GM12878 (cell line): ENCODE measurements around the gene GNAQ. TPM values are rescaled to one million over a fixed set of nuclear protein-coding genes. Genes with fewer than 3 reads are reported as not detected.

ENCODE experiments used
- ATAC-seq: fragments of 200-7000 bp; cut with Tn5 transposase; 3 replicates; pipeline ENCODE4 v1.9.1; 2020; ENCODE audit warnings: mild to moderate bottlenecking, moderate library complexity
- BruUV-seq: library from RNA; stranded (reverse); fragments of 400-500 nt; replicated peaks from 2 replicates; lab custom pipeline; 2021; lab: Mats Ljungman, UMichigan
- CTCF ChIA-PET: fragments of 300-600 bp; sonication (Branson Sonifier 250); formaldehyde crosslinking; extraction: SDS; loops from one replicate; lab custom pipeline; 2021; ENCODE audit warnings: inconsistent platforms; lab: Yijun Ruan, JAX
- POLR2A ChIA-PET: fragments of 350-600 bp; formaldehyde crosslinking; extraction: SDS; loops from one replicate; lab custom pipeline; 2021; ENCODE audit warnings: inconsistent platforms; lab: Charles Lee
- RAD21 ChIA-PET: fragments of 300-600 bp; sonication (Branson Sonifier 250); formaldehyde crosslinking; loops from one replicate; lab custom pipeline; 2023; ENCODE audit warnings: antibody characterized with exemption; ENCODE audit not compliant: unreplicated experiment; lab: Charles Lee
- SMC1A ChIA-PET: fragments of 300-600 bp; sonication (Branson Sonifier 250); formaldehyde crosslinking; loops from one replicate; lab custom pipeline; 2023; ENCODE audit not compliant: unreplicated experiment, uncharacterized antibody; lab: Charles Lee
- DNase-seq: peaks from one replicate; pipeline ENCODE4 v3.0.0-alpha.2; 2011; ENCODE audit warnings: low read depth, low spot score
- FAIRE-seq: peaks from 3 replicates; lab custom pipeline; 2011; peaks lifted over from hg19 to GRCh38; lab: Jason Lieb, UNC
- H2AFZ ChIP-seq: 2 replicates; pipeline ENCODE4 v1.6.0; 2011; ENCODE audit warnings: low read depth, low read length, control low read depth; ENCODE audit not compliant: control insufficient read depth
- H3K27ac ChIP-seq: 2 replicates; pipeline ENCODE4 v1.5.1; 2011; ENCODE audit warnings: control low read depth; ENCODE audit not compliant: control insufficient read depth, insufficient read depth
- H3K27me3 ChIP-seq, 2 experiments: replicated peaks in 1 of 2; 2 replicates each; pipeline versions ENCODE4 v1.6.0 to v1.6.1; 2011; ENCODE audit warnings: low read length in 1 of 2; ENCODE audit not compliant: control insufficient read depth in 2 of 2, insufficient read depth in 2 of 2
- H3K36me3 ChIP-seq, 2 experiments: 2 replicates each; pipeline ENCODE4 v1.5.1; 2011; ENCODE audit warnings: low read length in 1 of 2; ENCODE audit not compliant: control insufficient read depth in 2 of 2, insufficient read depth in 2 of 2
- H3K4me1 ChIP-seq: 2 replicates; pipeline ENCODE4 v1.6.1; 2011; ENCODE audit warnings: mild to moderate bottlenecking, low read length, moderate library complexity, mixed read lengths; ENCODE audit not compliant: control insufficient read depth, insufficient read depth
- H3K4me2 ChIP-seq: 2 replicates; pipeline ENCODE4 v1.6.0; 2011; ENCODE audit warnings: control low read depth; ENCODE audit not compliant: control insufficient read depth, insufficient read depth
- H3K4me3 ChIP-seq: fragments of 200-600 bp; sonication (generic); 2 replicates; pipeline ENCODE4 v1.5.1; 2016
- H3K79me2 ChIP-seq: 2 replicates; pipeline ENCODE4 v1.6.0; 2011; ENCODE audit warnings: low read length; ENCODE audit not compliant: control insufficient read depth, insufficient read depth
- H3K9ac ChIP-seq: 2 replicates; pipeline ENCODE4 v1.8.0; 2011; ENCODE audit warnings: low read length, control low read depth, mixed read lengths; ENCODE audit not compliant: control insufficient read depth, insufficient read depth
- H3K9me3 ChIP-seq: replicated peaks from 3 replicates; pipeline ENCODE4 v1.5.1; 2011; ENCODE audit warnings: mild to moderate bottlenecking, low read length; ENCODE audit not compliant: control insufficient read depth, insufficient read depth
- H4K20me1 ChIP-seq: 2 replicates; pipeline ENCODE4 v1.6.0; 2011; ENCODE audit not compliant: control insufficient read depth, insufficient read depth
- CREB1 ChIP-seq: IDR thresholded peaks from 2 replicates; pipeline ENCODE4 v1.6.1; 2012; ENCODE audit warnings: low read depth, mild to moderate bottlenecking, inconsistent platforms
- CREM ChIP-seq: IDR thresholded peaks from 2 replicates; pipeline ENCODE4 v1.6.1; 2014; ENCODE audit warnings: antibody characterized with exemption, low read depth
- JUNB ChIP-seq: IDR thresholded peaks from 2 replicates; pipeline ENCODE4 v1.6.1; 2016; ENCODE audit warnings: antibody characterized with exemption, mild to moderate bottlenecking
- KDM1A ChIP-seq: fragments of 200-600 bp; sonication (generic); IDR thresholded peaks from 2 replicates; pipeline ENCODE4 v1.6.1; 2016; ENCODE audit warnings: borderline replicate concordance
- MEF2B ChIP-seq: fragments of 450-650 bp; IDR thresholded peaks from 2 replicates; pipeline ENCODE4 v1.6.1; 2018; ENCODE audit warnings: mild to moderate bottlenecking, moderate library complexity; ENCODE audit not compliant: partially characterized antibody, poor library complexity, severe bottlenecking
- PAX5 ChIP-seq: IDR thresholded peaks from 2 replicates; pipeline ENCODE4 v1.6.1; 2011; ENCODE audit warnings: low read depth, low read length, borderline replicate concordance
- WRNIP1 ChIP-seq: IDR thresholded peaks from 2 replicates; pipeline ENCODE4 v1.6.1; 2011; ENCODE audit warnings: low read depth, low read length, improper control_type of control experiment, borderline replicate concordance
- ZNF207 ChIP-seq: fragments of 450-650 bp; IDR thresholded peaks from 2 replicates; pipeline ENCODE4 v1.6.1; 2014; ENCODE audit warnings: antibody characterized with exemption, mild to moderate bottlenecking, borderline replicate concordance
- WGBS: methylation state at CpG from one replicate; pipeline ENCODE4 v1.1.6; 2016; ENCODE audit warnings: low lambda C conversion rate; ENCODE audit not compliant: insufficient replicate concordance, insufficient coverage; ENCODE audit errors: missing lambda C conversion rate; 5-methylcytosine and 5-hydroxymethylcytosine counted together
- in situ Hi-C: fragments of 300-500 bp; cut with MboI; formaldehyde crosslinking; loops from 9 replicates; pipeline ENCODE4 v1.14.3; 2018; ENCODE audit warnings: mixed read lengths
- intact Hi-C: fragments of 100-400 bp; cut with micrococcal nuclease; formaldehyde crosslinking; loops from one replicate; pipeline ENCODE4 v1.14.2; 2022; ENCODE audit not compliant: unreplicated experiment
- polyA plus RNA-seq, 11 experiments: library from polyadenylated mRNA; depleted of rRNA in 4 of 11; unstranded in 6 of 11; stranded (reverse) in 5 of 11; fragments of >200 nt; fragmentation: Nextera tagmentation in 4 of 11; fragmentation: Illumina TruSeq in 1 of 11; extraction: Ambion mirVana in 4 of 11; extraction: Trizol in 1 of 11; gene quantifications; 1 replicate in 1 of 11; 2 replicates in 10 of 11; pipeline versions ENCODE4 v1.2.1 to v1.2.3, GENCODE V29; 2011 to 2016; ENCODE audit warnings: inconsistent platforms in 2 of 11, missing spikeins in 2 of 11, low read depth in 1 of 11
- total RNA-seq, 4 experiments: library from RNA; depleted of rRNA in 3 of 4; stranded (reverse); fragments of >200 nt in 3 of 4; fragmentation: Illumina TruSeq in 1 of 4; extraction: Trizol in 1 of 4; gene quantifications; 2 replicates each; pipeline versions ENCODE4 v1.2.1 to v1.2.3, GENCODE V29; 2013 to 2021
- TF ChIP-seq, protein P1 (sequence below): IDR thresholded peaks from 2 replicates; pipeline ENCODE4 v1.6.1; 2012; ENCODE audit warnings: low read depth, low read length, improper control_type of control experiment

The GNAQ gene
- total and polyA plus RNA-seq, 10 of the 15 experiments (the other 5 are each of a cell fraction or from before 2014, with no cell fraction given) = 0.15 to 47.2 (median 0.49) TPM

DNA sequence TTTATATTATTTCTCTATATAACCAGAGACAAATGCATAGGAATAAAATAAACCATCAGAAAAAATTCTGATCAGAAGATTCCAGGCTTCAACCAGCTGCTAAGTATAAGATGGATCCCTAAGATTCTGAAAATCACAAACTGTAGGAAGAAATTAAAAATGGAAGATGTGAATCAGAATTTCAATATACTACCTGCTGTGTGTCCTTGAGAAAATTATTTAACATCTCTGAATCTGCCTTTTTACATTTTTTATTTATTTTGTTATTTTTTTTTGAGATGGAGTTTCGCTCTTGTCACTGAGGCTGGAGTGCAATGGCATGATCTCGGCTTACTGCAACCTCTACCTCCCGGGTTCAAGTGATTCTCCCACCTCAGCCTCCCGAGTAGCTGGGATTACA lies 187.2 kb downstream of the GNAQ start:
- H3K27me3 ChIP-seq = no peaks in the 10 kb centered on the region
- no peaks in the 10 kb centered on the region for H3K79me2 ChIP-seq
- POLR2A ChIA-PET = interaction anchor here (0.6 kb wide), 1 partner anchor 42 kb away, joined by 3 read pairs; no protein-coding TSS in a partner anchor
- H3K27ac ChIP-seq = no peak overlapping the region
- no peaks in the 10 kb centered on the region for H3K9me3 ChIP-seq
- H3K36me3 ChIP-seq = no peaks in the 10 kb centered on the region
- in situ Hi-C loops = no loop called here
- H3K4me3 ChIP-seq = no peak overlapping the region
- H3K9ac ChIP-seq = no peak overlapping the region
- DNase-seq (no peak), ATAC-seq (no peak), FAIRE-seq (no peak)
- WGBS = 15% methylated on average over 4 of the region's 4 CpGs
- SMC1A ChIA-PET = interaction anchor here (1.0 kb wide), 1 partner anchor 15 kb away, joined by 3 read pairs; no protein-coding TSS in a partner anchor
- H3K4me1 ChIP-seq = peaks cover 8% of the 10 kb centered on the region; the same call in 1 of the 2 replicates
- no peak overlapping the region for H3K4me2 ChIP-seq
- H4K20me1 ChIP-seq = no peaks in the 10 kb centered on the region
- intact Hi-C loops = loop anchor here (10.0 kb wide), 1 partner anchor 280 kb away; no protein-coding TSS in a partner anchor
- BruUV-seq = no TSS peak
- H2AFZ ChIP-seq = no peak overlapping the region
- RAD21 ChIA-PET = interaction anchor here (0.7 kb wide), 1 partner anchor 208 kb away, joined by 3 read pairs; no protein-coding TSS in a partner anchor
- TF ChIP-seq, protein P1, sequence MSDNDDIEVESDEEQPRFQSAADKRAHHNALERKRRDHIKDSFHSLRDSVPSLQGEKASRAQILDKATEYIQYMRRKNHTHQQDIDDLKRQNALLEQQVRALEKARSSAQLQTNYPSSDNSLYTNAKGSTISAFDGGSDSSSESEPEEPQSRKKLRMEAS = no peak
- TF ChIP-seq JUNB (no peak), CREM (no peak), WRNIP1 (no peak), PAX5 (no peak), KDM1A (no peak), CREB1 (no peak), ZNF207 (no peak), MEF2B (no peak)
- CTCF ChIA-PET = no interaction called here
